Upper lobe of left lung (tissue), 4 donors: ENCODE results near the gene ERGIC1.

ENCODE experiments used
- EP300 ChIP-seq, 4 donors: sonication (generic); formaldehyde crosslinking; IDR thresholded peaks; one replicate each; pipeline ENCODE4 v1.5.1; 2017; ENCODE audit warnings: antibody characterized with exemption in 4 of 4, control low read depth in 2 of 4
- POLR2A ChIP-seq, 4 donors: fragments of 450-650 bp; IDR thresholded peaks; one replicate each; pipeline ENCODE4 v1.5.1; 2016 to 2017; ENCODE audit warnings: antibody characterized with exemption in 4 of 4, mild to moderate bottlenecking in 2 of 4
- POLR2AphosphoS5 ChIP-seq, 2 donors: sonication (generic); formaldehyde crosslinking; IDR thresholded peaks; one replicate each; pipeline ENCODE4 v1.5.1; 2017; ENCODE audit warnings: antibody characterized with exemption in 2 of 2
- TF ChIP-seq, protein P1 (sequence below), 6 experiments: fragments of 450-650 bp in 4 of 6; fragments of 200-600 bp in 2 of 6; sonication (generic) in 2 of 6; IDR thresholded peaks; one replicate each; pipeline ENCODE4 v1.5.1; 2016 to 2019; ENCODE audit warnings: antibody characterized with exemption in 6 of 6

DNA sequence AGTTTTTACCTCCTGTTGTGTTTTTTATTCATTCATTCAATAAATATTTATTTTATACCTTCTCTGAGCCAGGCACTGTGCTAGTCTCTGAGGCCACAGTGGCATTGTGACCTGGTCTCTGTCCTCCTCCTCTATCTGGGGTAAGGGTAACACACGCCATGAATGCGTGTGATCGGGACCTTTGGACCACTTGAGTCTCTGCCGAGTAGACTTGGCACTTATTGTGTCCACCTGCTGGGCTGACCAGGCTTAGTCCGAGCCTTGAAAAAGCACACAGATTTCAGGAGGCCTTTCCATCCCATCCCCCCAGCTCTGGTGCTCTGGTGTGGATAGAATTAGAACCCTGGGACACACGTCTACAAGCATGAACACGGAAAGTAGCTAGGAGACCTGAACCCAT is 58.7 kb downstream of the ERGIC1 start:
- TF ChIP-seq, protein P1, sequence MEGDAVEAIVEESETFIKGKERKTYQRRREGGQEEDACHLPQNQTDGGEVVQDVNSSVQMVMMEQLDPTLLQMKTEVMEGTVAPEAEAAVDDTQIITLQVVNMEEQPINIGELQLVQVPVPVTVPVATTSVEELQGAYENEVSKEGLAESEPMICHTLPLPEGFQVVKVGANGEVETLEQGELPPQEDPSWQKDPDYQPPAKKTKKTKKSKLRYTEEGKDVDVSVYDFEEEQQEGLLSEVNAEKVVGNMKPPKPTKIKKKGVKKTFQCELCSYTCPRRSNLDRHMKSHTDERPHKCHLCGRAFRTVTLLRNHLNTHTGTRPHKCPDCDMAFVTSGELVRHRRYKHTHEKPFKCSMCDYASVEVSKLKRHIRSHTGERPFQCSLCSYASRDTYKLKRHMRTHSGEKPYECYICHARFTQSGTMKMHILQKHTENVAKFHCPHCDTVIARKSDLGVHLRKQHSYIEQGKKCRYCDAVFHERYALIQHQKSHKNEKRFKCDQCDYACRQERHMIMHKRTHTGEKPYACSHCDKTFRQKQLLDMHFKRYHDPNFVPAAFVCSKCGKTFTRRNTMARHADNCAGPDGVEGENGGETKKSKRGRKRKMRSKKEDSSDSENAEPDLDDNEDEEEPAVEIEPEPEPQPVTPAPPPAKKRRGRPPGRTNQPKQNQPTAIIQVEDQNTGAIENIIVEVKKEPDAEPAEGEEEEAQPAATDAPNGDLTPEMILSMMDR (IDR thresholded peaks at IDR 0.05) = no peak
- TF ChIP-seq POLR2A (IDR thresholded peaks at IDR 0.05) = no peak
- TF ChIP-seq EP300 (IDR thresholded peaks at IDR 0.05) = no peak
- TF ChIP-seq POLR2AphosphoS5 (IDR thresholded peaks at IDR 0.05) = no peak
